ENCODE data around the gene RAB10.
"Not testable (repeated sequence)": the region's sequence is repeated elsewhere in the genome, so short reads cannot be mapped to it uniquely, and the experiment has no call there.

RAB10 gene

GRCh38 chr2:26075173-26075572, 41.3 kb downstream of the RAB10 start:
- Histone ChIP-seq H3K4me3 (ENCODE audit: low read length) (no peak overlapping the region), H3K27ac (ENCODE audit: low read length) (no peak overlapping the region), H3K4me1 (ENCODE audit: control insufficient read depth, insufficient read depth, low read length) (peaks cover 2% of the 10 kb centered on the region; the same call in 1 of the 2 replicates), H3K27me3 (ENCODE audit: control insufficient read depth, insufficient read depth, low read length) (no peaks in the 10 kb centered on the region), H3K9me3 (ENCODE audit: control insufficient read depth, insufficient read depth, low read length) (no peaks in the 10 kb centered on the region), H3K36me3 (ENCODE audit: control insufficient read depth, insufficient read depth, low read length) (no peaks in the 10 kb centered on the region)
- DNase-seq (ENCODE audit: low read depth, low spot score), result no peak
- WGBS (ENCODE audit: insufficient coverage, insufficient read length), result no CpG with 5 or more reads among the region's 1 CpG

GRCh38 chr2:26076001-26076587, 42.2 kb downstream of the RAB10 start:
- H3K27me3 ChIP-seq (ENCODE audit: control insufficient read depth, insufficient read depth, low read length), result no peaks in the 10 kb centered on the region
- no peak overlapping the region for H3K27ac ChIP-seq (ENCODE audit: low read length)
- DNase-seq (ENCODE audit: low read depth, low spot score), result no peak
- WGBS (ENCODE audit: insufficient coverage, insufficient read length), result no CpG with 5 or more reads among the region's 1 CpG
- H3K36me3 ChIP-seq (ENCODE audit: control insufficient read depth, insufficient read depth, low read length), result no peaks in the 10 kb centered on the region
- H3K4me1 ChIP-seq (ENCODE audit: control insufficient read depth, insufficient read depth, low read length), result peaks cover 2% of the 10 kb centered on the region; the same call in 1 of the 2 replicates
- no peak overlapping the region for H3K4me3 ChIP-seq (ENCODE audit: low read length)
- no peaks in the 10 kb centered on the region for H3K9me3 ChIP-seq (ENCODE audit: control insufficient read depth, insufficient read depth, low read length)

- no CpG with 5 or more reads among the region's 2 CpGs for WGBS (ENCODE audit: insufficient coverage, insufficient read length)
- Histone ChIP-seq H3K36me3 (ENCODE audit: control insufficient read depth, insufficient read depth, low read length) (no peaks in the 10 kb centered on the region), H3K9me3 (ENCODE audit: control insufficient read depth, insufficient read depth, low read length) (no peaks in the 10 kb centered on the region), H3K4me3 (ENCODE audit: low read length) (no peak overlapping the region), H3K27me3 (ENCODE audit: control insufficient read depth, insufficient read depth, low read length) (no peaks in the 10 kb centered on the region), H3K4me1 (ENCODE audit: control insufficient read depth, insufficient read depth, low read length) (peaks cover 2% of the 10 kb centered on the region; the same call in 1 of the 2 replicates), H3K27ac (ENCODE audit: low read length) (no peak overlapping the region)
- no peak for DNase-seq (ENCODE audit: low read depth, low spot score)
These were observed 43.4 kb downstream of the RAB10 start for GRCh38 chr2:26077291-26077690.

- Histone ChIP-seq H3K4me1 (ENCODE audit: control insufficient read depth, insufficient read depth, low read length) (no peaks in the 10 kb centered on the region; the same call in 1 of the 2 replicates), H3K9me3 (ENCODE audit: control insufficient read depth, insufficient read depth, low read length) (no peaks in the 10 kb centered on the region), H3K4me3 (ENCODE audit: low read length) (no peak overlapping the region), H3K36me3 (ENCODE audit: control insufficient read depth, insufficient read depth, low read length) (no peaks in the 10 kb centered on the region), H3K27ac (ENCODE audit: low read length) (no peak overlapping the region), H3K27me3 (ENCODE audit: control insufficient read depth, insufficient read depth, low read length) (no peaks in the 10 kb centered on the region)
- no peak for DNase-seq (ENCODE audit: low read depth, low spot score)
- WGBS (ENCODE audit: insufficient coverage, insufficient read length), result no CpG with 5 or more reads among the region's 3 CpGs
These were observed 45.1 kb downstream of the RAB10 start for GRCh38 chr2:26078939-26079338.

- no peaks in the 10 kb centered on the region for H3K27me3 ChIP-seq (ENCODE audit: control insufficient read depth, insufficient read depth, low read length)
- H3K27ac ChIP-seq (ENCODE audit: low read length), result no peak overlapping the region
- no peaks in the 10 kb centered on the region for H3K9me3 ChIP-seq (ENCODE audit: control insufficient read depth, insufficient read depth, low read length)
- H3K4me1 ChIP-seq (ENCODE audit: control insufficient read depth, insufficient read depth, low read length), result no peaks in the 10 kb centered on the region; the same call in 1 of the 2 replicates
- DNase-seq (ENCODE audit: low read depth, low spot score), result no peak
- H3K4me3 ChIP-seq (ENCODE audit: low read length), result no peak overlapping the region
- WGBS (ENCODE audit: insufficient coverage, insufficient read length), result no CpG with 5 or more reads among the region's 1 CpG
- H3K36me3 ChIP-seq (ENCODE audit: control insufficient read depth, insufficient read depth, low read length), result no peaks in the 10 kb centered on the region
These were observed 46.5 kb downstream of the RAB10 start for GRCh38 chr2:26080356-26080755.

- not testable (repeated sequence) for H3K36me3 ChIP-seq (ENCODE audit: control insufficient read depth, insufficient read depth, low read length); H3K27ac ChIP-seq (ENCODE audit: low read length); H3K27me3 ChIP-seq (ENCODE audit: control insufficient read depth, insufficient read depth, low read length); H3K4me1 ChIP-seq (ENCODE audit: control insufficient read depth, insufficient read depth, low read length); DNase-seq (ENCODE audit: low read depth, low spot score); H3K4me3 ChIP-seq (ENCODE audit: low read length); H3K9me3 ChIP-seq (ENCODE audit: control insufficient read depth, insufficient read depth, low read length)
- WGBS (ENCODE audit: insufficient coverage, insufficient read length), result no CpG with 5 or more reads among the region's 3 CpGs
These were observed 47.0 kb downstream of the RAB10 start for GRCh38 chr2:26080925-26081324.

GRCh38 chr2:26081556-26081955, 47.7 kb downstream of the RAB10 start:
- Histone ChIP-seq H3K27me3 (ENCODE audit: control insufficient read depth, insufficient read depth, low read length) (no peaks in the 10 kb centered on the region), H3K36me3 (ENCODE audit: control insufficient read depth, insufficient read depth, low read length) (no peaks in the 10 kb centered on the region), H3K4me3 (ENCODE audit: low read length) (no peak overlapping the region), H3K4me1 (ENCODE audit: control insufficient read depth, insufficient read depth, low read length) (no peaks in the 10 kb centered on the region), H3K9me3 (ENCODE audit: control insufficient read depth, insufficient read depth, low read length) (no peaks in the 10 kb centered on the region), H3K27ac (ENCODE audit: low read length) (no peak overlapping the region)
- no peak for DNase-seq (ENCODE audit: low read depth, low spot score)
- WGBS (ENCODE audit: insufficient coverage, insufficient read length), result no CpG with 5 or more reads among the region's 5 CpGs

- no CpG with 5 or more reads among the region's 5 CpGs for WGBS (ENCODE audit: insufficient coverage, insufficient read length)
- Histone ChIP-seq H3K4me1 (ENCODE audit: control insufficient read depth, insufficient read depth, low read length) (no peaks in the 10 kb centered on the region), H3K36me3 (ENCODE audit: control insufficient read depth, insufficient read depth, low read length) (no peaks in the 10 kb centered on the region), H3K9me3 (ENCODE audit: control insufficient read depth, insufficient read depth, low read length) (no peaks in the 10 kb centered on the region), H3K4me3 (ENCODE audit: low read length) (no peak overlapping the region), H3K27ac (ENCODE audit: low read length) (no peak overlapping the region), H3K27me3 (ENCODE audit: control insufficient read depth, insufficient read depth, low read length) (no peaks in the 10 kb centered on the region)
- no peak for DNase-seq (ENCODE audit: low read depth, low spot score)
These were observed 52.3 kb downstream of the RAB10 start for GRCh38 chr2:26086155-26086637.

- Histone ChIP-seq H3K9me3 (ENCODE audit: control insufficient read depth, insufficient read depth, low read length) (no peaks in the 10 kb centered on the region), H3K27me3 (ENCODE audit: control insufficient read depth, insufficient read depth, low read length) (no peaks in the 10 kb centered on the region), H3K4me3 (ENCODE audit: low read length) (no peak overlapping the region), H3K27ac (ENCODE audit: low read length) (no peak overlapping the region), H3K36me3 (ENCODE audit: control insufficient read depth, insufficient read depth, low read length) (no peaks in the 10 kb centered on the region), H3K4me1 (ENCODE audit: control insufficient read depth, insufficient read depth, low read length) (no peaks in the 10 kb centered on the region)
- DNase-seq (ENCODE audit: low read depth, low spot score), result no peak
- WGBS (ENCODE audit: insufficient coverage, insufficient read length), result no CpG with 5 or more reads among the region's 5 CpGs
These were observed 52.9 kb downstream of the RAB10 start for GRCh38 chr2:26086779-26087178.

- no peak overlapping the region for H3K4me3 ChIP-seq (ENCODE audit: low read length)
- no peak overlapping the region for H3K27ac ChIP-seq (ENCODE audit: low read length)
- no peaks in the 10 kb centered on the region for H3K27me3 ChIP-seq (ENCODE audit: control insufficient read depth, insufficient read depth, low read length)
- H3K9me3 ChIP-seq (ENCODE audit: control insufficient read depth, insufficient read depth, low read length), result no peaks in the 10 kb centered on the region
- DNase-seq (ENCODE audit: low read depth, low spot score), result no peak
- H3K4me1 ChIP-seq (ENCODE audit: control insufficient read depth, insufficient read depth, low read length), result no peaks in the 10 kb centered on the region
- no peaks in the 10 kb centered on the region for H3K36me3 ChIP-seq (ENCODE audit: control insufficient read depth, insufficient read depth, low read length)
- no CpG with 5 or more reads among the region's 1 CpG for WGBS (ENCODE audit: insufficient coverage, insufficient read length)
These were observed 54.3 kb downstream of the RAB10 start for GRCh38 chr2:26088038-26088643.

GRCh38 chr2:26088931-26089330, 55.0 kb downstream of the RAB10 start:
- H3K36me3 ChIP-seq (ENCODE audit: control insufficient read depth, insufficient read depth, low read length); H3K27ac ChIP-seq (ENCODE audit: low read length); H3K9me3 ChIP-seq (ENCODE audit: control insufficient read depth, insufficient read depth, low read length); H3K4me1 ChIP-seq (ENCODE audit: control insufficient read depth, insufficient read depth, low read length); DNase-seq (ENCODE audit: low read depth, low spot score); H3K27me3 ChIP-seq (ENCODE audit: control insufficient read depth, insufficient read depth, low read length); H3K4me3 ChIP-seq (ENCODE audit: low read length): not testable (repeated sequence)
- WGBS (ENCODE audit: insufficient coverage, insufficient read length), result no CpG with 5 or more reads among the region's 4 CpGs

All from iPS DF 6.9 (cell line).